Activated naive CD8-positive, alpha-beta T cell treated with anti-CD3 and anti-CD28 coated beads, Interleukin-2, amount 50 U/mL, for 16 hours (primary cell): Measurements from ENCODE around the gene CIB2.

Experiments used
- DNase-seq: peaks from one replicate; pipeline ENCODE4 v3.0.0-alpha.2; 2020; ENCODE audit warnings: low read depth, low spot score

The CIB2 gene

DNA sequence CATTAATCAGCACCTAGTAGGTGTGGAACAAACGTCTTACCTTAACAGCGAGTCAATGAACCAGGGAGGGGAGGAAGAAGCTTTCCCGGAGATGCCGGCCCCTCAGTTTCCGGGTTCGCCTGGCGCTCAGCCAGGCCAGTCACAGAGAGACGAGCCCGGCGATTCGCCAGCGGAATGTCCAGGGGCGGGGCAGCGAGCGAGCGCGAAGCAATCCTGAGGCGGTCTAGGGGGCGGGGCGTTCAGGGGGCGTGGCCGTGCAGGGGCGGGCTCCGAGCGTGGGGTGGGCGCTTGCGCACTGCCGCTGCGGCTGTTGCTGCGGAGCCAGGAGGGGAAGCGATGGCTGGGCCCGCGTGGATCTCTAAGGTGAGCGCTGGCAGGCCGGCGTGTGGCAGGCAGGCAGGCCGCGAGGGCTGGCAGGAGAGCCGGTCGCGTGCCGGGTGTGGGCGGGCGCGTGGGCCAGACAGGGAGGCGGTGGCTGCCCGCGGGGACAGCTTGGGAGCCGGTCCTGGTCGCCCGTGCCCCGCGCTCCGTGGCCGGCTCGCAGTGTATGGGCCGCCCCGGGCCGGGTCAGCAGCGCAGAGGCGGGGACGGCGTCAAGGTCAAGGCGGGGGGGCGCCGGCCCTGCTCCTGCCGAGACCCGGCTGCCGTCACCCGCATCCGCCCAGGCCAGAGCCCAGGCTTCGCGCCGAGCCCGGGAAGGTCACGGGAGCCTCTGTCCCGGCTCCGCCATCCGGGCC lies 18.0 kb upstream of the CIB2 start, which contains the start of gene IDH3A:
TSS of gene IDH3A (plus strand) at position 295 of the 737 bp plus-strand sequence. CDS start at position 337, 42 bp downstream.
- DNase-seq = peak; percentile 100

DNA sequence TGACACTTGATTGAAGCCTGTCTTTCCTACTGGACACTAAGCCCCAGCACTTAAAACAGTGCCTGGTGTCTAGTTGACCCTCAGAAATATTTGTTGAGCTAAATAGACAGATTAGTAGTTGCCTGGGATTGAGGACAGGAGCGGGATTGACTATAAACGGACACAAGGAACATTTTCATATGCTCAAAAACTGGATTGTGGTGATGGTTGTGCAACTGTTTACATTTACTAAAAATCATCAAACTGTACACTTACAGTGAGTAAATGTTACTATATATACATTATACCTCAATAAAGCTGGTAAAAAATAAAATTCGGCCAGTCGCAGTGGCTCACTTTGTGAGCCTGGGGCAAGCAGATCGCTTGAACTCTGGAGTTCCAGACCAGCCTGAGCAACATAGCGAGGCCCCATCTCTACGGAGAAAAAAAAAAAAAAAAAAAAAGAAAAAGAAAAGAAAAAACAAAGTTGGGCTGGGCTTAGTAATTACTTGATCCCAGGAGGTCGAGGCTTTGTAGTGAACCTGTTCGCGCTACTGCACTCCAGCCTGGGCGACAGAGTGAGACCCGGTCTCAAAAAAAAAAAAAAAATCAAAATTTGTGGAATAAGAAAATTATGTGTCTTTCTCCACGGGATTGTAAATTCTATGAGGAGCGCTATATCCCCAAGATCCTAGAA lies 17.3 kb upstream of the CIB2 start:
- no peak for DNase-seq

DNA sequence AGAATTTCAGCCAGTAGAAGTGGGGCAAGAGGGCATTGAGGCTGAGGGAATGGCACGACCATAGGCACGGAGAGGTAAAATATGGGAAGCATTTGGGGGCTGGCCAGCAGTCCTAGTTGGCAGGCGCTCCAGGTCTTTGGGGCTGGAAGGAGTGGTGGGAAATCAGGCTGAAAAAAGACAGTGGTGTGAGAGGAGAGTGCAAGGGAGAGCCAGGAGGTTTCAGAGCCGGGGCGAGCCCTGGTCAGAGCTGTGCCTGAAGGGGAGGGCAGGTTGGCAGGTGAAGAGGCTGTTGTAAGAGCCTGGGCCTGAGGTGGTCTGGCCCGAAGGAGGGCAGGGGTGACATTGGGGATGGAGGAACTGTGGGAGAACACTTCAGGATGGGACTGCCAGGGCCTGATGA lies 16.3 kb upstream of the CIB2 start:
- no peak for DNase-seq

DNA sequence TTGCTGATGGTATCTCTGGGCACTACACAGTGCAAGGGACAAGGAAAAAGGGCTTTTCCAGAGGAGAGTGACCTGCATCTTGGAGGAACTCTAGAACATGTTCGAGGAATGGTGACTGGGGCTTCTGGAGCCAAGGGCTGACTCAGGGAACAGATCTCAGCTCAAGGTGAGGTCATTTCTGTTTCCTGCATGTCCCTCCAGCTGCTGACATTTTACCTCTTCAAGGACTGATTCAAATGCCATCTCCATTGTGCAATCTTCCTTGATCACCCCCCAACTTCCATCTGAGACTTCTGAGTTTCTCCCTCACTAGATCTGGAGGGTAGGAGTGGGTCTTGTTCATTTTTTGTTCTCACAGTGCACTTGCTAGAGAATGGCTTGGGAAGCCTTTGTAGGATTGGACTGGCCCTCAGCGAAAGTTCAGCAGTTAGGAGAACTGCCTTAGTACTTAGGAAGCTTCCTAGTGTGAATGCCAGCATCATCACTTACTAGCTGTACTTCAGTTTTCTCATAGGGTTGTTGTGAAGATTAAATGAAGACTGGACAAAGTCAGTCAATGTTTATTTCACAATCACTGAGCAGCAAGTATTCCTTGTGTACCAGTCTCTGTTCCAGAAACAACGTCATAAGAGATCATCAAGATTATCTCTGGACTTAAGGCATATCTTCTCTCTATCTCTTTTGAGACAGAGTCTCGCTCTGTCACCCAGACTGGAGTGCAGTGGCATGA lies 15.3 kb upstream of the CIB2 start:
- DNase-seq = no peak

DNA sequence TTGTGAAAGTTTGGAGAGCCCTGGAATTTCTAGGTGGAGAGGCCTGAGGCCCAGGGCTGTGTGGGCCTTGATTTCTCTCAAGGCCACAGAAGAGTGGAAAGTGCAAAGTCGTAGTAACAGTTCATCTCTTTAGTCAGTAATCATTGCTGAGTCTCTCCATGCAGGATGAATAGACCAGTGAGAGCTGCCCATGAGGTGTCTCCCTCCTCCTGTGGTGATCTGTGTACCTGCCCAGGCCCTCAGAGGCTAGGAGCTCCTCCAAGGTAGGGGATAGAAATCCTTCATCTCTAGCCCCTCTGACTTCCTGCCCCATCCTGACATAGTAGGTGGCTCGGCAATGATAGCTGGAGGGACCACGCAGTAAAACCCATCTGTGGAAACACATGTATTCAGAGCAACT lies 11.1 kb upstream of the CIB2 start:
- no peak for DNase-seq

DNA sequence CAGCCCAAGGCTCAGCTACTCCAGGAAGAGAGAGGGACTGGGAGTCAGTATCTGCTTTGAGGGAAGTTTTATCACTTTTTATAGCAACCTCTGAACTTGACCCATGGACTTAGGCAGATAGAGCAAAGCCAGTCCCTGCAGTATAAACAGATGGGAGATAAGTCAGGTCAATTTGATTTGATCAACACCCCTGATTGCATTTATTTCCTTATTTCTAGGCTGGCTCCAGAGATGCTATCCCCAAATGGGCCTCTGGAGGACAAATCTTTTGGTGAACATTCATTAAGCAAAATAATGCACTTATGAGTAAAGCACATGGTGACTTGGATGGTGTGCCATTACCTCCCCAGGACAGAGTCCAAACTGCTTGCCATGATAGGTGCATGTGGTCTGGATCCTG lies 9.0 kb upstream of the CIB2 start:
- DNase-seq = no peak

DNA sequence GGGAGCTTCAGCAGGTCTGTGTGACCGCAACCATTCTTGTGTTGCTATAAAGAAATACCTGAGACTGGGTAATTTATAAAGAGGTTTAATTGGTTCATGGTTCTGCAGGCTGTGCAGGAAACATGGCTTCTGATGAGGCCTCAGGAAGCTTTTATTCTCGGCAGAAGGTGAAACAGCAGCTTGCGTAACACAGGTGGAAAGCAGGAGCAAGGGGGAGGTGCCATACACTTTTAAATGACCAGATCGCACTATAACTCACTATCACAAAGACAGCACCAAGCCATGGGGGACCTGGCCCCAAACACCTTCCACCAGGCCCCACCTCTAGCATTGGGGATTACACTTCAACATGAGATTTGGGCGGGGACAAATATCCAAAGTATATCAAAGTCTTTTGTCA lies 8.3 kb upstream of the CIB2 start:
- no peak for DNase-seq

DNA sequence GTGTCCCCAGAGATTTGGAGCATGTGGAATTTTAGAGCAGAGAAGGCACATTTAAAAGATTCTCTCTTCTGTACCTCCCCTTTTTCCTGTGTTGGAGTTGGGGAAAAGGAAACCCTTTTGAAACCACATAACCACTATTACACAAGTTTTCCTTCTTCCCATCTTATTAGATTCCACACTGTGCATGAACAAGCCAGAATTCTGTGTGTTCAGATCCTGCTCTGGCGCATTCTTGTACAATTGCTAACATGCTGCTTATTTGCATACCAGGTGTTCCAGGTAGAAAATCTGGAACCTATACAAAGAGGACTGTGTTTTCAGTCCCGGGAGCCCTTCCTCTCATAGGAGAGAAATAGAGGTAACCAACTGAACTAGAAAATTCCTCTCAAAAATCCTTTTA lies 2.6 kb upstream of the CIB2 start:
- DNase-seq = no peak

DNA sequence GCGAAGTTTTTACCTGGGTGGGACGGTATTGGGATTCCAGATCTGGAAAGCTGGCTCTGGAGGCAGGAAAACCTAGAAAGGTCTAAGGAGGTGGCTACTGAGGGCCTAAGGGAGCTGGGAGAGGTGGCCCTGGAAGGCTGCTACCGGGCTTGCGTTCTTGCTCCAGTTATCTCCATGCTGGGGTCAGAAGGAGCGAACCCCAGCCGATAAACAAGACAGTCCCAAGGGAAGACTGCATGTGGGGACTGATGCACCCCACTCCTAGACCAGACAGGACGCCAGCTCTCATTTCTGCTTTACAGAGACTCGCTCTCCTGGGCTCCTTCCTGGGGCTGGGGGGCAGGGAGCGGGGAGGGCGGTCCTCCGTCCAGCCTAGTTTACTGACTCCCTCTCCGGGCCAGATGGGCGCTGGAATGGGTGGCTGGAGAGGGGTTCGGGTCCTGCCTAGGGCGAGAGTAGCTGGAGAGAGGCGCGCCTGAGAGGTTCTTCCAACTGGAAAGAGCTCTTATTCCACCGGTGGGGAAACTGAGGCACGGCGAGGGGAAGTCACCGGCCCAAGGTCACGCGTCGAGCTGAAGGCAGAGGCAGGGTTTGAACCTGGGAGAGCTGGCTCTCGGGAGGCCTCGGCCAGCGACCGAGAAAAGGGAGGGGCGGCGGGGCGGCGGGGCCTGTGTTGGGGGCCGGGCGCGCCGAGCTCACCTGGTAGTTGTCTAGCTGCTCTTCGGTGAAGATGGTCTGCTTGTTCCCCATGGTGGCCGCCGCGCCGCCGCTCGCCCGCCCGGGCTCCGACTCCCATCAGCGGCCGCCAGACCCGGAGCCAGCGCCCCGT lies 565 bp downstream of the CIB2 start:
- DNase-seq = no peak

DNA sequence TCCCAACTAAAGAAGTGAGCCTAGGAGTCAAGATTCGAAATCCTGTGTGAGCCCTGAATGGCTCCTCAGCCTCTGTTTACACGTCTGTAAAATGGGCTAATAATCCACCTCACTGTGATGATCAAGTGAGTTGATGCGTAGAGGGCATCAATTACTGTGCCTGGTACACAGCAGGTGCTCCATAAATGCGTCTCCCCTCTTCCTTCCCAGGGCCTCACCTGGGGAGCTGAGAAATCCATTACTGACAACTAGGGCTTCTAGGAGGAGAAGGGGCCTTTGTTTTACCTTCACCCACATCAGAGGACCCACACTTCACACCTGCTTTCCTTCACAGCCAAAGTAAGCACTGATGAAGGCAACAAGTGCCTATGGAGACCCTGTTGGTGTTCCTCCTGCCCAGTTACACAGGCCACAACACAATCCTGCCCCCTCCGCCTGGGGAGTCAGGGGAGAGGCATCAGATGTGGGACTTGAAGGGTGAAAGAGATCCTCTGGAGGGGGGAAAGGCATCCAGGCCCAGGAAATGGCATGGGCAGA lies 1.4 kb downstream of the CIB2 start:
- no peak for DNase-seq

DNA sequence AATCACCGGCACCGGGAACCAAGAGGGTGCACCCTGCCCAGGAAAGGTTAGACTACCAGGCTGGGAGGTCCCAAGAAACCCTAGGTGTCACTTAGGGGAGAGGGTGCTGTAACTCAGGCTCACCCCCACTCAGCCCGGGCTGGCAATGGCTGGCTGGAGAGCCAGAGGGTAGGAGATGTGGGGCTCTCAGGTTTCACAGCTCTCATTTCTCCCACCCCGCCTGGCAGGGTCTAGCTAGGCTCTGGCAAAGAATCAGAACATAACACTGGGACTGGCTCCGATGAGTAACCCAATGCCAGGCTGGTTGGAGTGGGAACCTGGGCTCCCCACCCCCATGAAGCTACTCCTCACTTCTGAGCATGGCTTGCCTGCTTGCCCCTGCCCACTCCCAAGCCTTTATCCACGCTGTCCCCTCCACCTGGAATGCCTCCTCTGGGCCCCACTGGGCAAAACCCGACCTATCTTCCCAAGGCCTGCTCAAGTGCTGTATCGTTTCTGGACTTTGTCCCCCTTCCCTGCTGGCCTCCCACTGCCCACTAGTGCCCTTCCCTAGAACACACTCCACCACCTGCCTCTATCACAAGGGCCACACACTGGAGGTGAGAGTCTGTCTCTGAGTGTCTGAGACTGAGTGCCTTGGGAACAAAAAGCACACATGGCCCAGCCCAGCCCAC lies 2.0 kb downstream of the CIB2 start:
- DNase-seq = no peak

DNA sequence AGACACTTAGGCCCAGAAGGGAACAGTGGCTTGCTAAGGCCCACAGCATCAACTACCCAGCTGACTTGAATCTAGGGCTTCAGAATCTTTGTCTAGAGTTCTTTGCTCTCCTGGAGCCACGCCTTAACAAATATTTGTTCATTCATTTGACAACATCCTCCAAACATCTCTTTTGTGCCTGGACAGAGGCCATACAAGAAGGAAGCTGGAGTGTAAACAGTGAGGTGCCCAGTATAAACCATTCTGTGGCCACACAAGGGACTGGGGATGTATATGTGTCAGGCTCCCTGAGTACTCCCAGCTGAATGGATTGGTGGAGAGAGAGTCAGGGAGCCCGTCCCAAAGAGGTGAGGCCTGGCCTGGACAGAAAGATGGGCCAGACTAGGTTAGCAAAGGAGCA lies 3.4 kb downstream of the CIB2 start:
- DNase-seq = no peak

DNA sequence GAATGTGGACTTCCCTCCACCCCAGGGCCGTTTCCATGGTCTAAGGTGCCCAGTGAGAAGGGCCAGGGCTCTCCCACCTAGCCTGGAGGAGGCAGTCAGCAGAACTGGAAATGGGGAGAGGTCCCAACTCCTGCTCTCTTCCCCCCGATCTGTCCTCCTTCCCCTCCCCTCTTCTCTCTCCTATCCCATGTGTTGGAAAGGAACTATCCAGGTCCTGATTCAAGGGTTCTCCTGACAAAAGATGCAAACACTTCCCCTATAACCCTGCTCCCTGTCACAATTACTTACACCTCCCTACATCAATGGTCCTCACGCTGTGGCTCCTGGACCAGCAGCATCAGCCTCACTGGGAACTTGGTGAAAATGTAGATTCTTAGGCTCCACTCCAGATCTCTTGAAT lies 6.0 kb downstream of the CIB2 start:
- DNase-seq = no peak

DNA sequence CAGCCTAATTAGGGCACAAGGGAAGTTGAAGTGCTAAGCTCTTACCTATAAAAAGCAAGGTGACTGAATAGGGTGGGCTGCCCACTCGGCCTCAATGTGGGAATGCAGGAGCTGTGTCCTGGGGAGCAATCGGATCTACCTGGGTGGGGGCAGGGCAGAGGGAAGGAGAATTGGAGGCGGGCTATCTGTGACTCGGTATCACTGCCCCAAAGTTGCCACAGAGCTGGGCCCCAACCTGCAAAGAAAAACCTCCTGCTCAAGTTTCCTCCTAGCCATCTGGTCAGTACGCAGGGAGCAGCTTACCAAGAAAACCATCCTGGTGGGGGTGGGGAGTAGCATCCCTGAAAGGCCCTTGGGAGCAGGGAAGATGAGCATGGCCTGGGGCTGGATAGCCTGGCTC lies 10.7 kb downstream of the CIB2 start:
- no peak for DNase-seq

DNA sequence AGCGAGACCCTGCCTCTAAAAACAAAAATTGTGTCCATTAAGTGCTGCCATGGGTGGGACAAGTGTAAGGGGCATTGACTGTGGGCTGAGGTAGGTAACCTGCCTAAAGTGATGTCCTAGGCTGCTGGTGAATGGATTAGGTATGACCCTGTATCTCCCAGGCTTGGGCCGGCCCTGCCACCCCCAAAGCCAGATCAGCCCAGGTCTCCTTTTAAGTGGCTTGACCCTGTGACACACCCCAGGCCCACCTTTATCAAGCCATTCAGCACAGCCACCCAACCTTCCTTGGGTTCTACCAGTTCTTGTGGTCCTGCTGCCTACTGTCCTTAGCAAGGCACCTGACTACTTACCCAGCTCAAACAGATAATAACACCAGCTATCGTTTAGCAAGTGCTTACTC lies 18.7 kb downstream of the CIB2 start:
- DNase-seq = no peak

DNA sequence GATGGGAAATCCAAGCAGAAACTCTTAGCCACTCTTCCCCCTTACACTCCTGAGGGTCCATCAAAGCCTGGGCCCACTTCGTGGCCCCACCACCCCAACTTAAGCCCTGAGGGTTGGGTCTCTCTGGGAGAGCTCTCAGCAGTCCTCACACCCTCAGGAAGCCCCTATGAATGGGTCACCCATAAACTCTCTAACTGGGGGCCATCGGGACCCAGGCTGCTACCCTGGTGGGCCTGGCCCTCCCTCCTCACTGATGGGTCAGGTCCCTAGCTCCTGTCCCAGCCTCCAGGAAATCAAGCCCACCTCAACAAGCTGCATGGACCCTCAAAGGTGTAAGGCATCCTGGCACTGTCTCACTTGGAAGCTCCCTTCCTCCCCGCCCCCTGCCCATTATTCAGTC lies 19.5 kb downstream of the CIB2 start:
- DNase-seq = no peak

DNA sequence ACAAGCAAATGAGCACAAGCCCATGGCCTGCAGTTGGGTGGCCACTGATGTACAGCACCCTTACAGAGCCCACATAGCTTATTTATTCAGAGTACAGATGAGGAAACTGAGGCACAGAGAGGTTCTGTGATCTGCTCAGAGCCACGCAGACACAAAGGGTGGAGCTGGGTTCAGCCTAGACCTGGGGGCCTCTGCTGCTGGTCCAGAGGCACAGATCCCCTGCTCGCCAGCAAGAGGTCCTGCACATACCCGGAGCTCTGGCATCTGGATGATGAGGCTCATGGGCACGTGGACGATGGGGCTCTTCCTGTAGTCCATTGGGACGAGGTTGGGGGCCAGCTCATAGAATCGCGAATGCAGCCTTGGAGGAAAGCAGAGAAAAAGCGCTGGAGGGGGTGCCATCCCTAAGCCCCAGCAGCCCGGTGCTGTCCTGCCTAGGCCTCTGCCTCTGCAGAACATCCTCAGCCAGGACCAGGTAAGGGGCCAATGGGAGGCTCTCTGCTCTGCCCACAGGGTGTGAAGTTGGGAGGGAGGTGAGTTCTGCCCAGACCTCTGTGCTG lies 20.2 kb downstream of the CIB2 start:
- no peak for DNase-seq

DNA sequence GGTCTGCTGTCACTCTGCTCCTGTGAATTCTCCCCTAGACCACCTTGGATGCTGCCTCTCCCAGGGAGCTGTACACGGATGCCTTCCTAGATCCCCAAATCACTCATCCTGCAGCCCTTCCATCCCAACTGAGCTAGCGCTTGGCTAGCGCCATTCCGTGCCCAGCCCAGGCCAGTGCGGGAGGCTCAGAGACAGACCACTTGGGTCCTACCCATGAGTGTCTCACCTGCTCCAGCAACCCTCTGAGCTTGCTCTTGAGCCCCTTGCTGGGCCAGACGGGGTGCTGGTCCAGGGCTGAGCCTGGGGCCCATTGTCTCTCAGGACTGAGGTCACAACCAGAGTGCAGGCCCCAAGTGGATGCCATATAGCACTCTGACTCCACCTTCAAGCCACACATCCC lies 21.1 kb downstream of the CIB2 start:
- no peak for DNase-seq

DNA sequence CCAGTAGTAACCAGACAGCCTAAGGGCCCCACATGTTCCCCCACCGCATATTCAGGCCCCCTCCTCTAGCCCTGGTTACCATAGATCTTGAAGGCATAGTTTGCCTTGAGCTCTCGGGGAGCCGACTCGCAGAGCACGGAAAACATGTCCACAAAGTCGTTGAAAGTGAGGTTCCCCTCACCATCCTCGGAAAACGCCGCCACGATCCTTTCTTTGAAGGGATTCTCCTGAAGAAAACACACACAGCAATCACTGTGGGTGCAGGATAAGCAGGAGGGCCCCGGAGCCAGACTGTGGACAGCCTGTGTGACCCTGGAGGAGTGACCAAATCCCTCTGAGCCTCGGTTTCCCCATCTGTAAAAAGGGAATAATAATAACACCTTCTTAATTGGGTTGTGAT lies 22.1 kb downstream of the CIB2 start:
- DNase-seq = no peak

DNA sequence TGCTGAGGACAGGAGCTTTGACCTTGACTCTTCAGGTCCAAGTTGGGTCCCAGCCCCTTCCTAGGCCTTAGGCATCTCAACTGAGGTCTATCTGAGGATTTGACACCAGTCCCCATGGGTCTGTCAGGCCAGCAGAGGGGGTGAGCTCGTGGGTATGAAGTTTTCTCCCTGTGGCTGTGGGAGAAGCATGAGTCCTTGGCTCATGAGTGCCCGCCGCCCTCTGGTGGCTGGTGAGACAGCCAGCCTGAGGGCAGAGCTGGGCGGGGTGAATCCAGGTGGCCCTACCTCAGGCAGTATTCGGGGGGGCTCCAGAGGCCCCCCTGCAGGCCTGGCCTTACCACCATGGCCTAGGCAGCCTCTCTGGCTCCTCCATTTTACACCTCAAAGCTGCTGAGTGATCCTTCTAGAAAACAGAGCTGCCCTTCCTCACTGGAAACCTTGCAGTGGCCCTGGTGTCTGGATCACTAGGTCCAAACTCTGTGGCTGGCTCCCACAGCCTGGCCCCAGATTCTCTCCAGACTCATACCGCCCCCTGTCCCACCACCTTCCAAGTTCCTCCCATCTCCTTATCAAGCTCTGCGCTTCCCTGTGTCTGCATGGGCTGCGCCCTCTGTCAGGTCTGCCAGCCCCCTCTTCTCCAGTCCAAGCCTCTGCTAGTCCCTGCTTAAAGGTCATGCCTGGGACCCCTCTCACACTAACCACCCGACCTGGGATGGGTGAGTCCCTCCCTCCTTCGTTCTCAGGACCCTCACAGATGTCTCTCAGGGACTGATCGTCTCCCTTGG lies 22.8 kb downstream of the CIB2 start:
- DNase-seq = peak; percentile 70
